CD14-positive monocyte (primary cell): Measurements from ENCODE around the gene MBNL2. TPM values are rescaled to one million over a fixed set of nuclear protein-coding genes. Genes with fewer than 3 reads are reported as not detected.

Experiments used
- DNase-seq, 3 donors: peaks; one replicate each; pipeline ENCODE4 v3.0.0-alpha.2; 2011 to 2022
- H2AFZ ChIP-seq: 2 replicates; pipeline ENCODE4 v1.6.0; 2012; ENCODE audit warnings: mild to moderate bottlenecking, low read depth, low read length, inconsistent platforms; ENCODE audit not compliant: insufficient read depth, poor library complexity, severe bottlenecking
- H3K27ac ChIP-seq, 2 donors: 1 replicate in 1 of 2; 2 replicates in 1 of 2; pipeline ENCODE4 v1.5.1; 2012 to 2013; ENCODE audit warnings: low read length in 2 of 2, control low read depth in 1 of 2, inconsistent platforms in 1 of 2, low read depth in 1 of 2, mild to moderate bottlenecking in 1 of 2
- H3K27me3 ChIP-seq, 2 donors: one replicate each; pipeline versions ENCODE4 v1.6.0 to v1.6.1; 2011 to 2013; ENCODE audit warnings: low read length in 2 of 2; ENCODE audit not compliant: control insufficient read depth in 2 of 2, insufficient read depth in 2 of 2
- H3K36me3 ChIP-seq, 2 donors: replicated peaks in 1 of 2; 1 replicate in 1 of 2; 2 replicates in 1 of 2; pipeline versions ENCODE4 v1.5.1 to v1.6.1; 2012 to 2013; ENCODE audit warnings: low read length in 2 of 2, control low read depth in 1 of 2, inconsistent platforms in 1 of 2, mild to moderate bottlenecking in 1 of 2; ENCODE audit not compliant: insufficient read depth in 2 of 2, control insufficient read depth in 1 of 2
- H3K4me1 ChIP-seq, 2 donors: 1 replicate in 1 of 2; 2 replicates in 1 of 2; pipeline versions ENCODE4 v1.5.1 to v1.6.1; 2012 to 2013; ENCODE audit warnings: low read length in 2 of 2, control low read depth in 1 of 2, inconsistent platforms in 1 of 2, mild to moderate bottlenecking in 1 of 2, moderate library complexity in 1 of 2; ENCODE audit not compliant: insufficient read depth in 2 of 2, control insufficient read depth in 1 of 2
- H3K4me2 ChIP-seq: replicated peaks from 2 replicates; pipeline ENCODE3; 2012; ENCODE audit warnings: low read length, moderate library complexity, mild to moderate bottlenecking; ENCODE audit not compliant: poor library complexity, severe bottlenecking; ENCODE audit errors: extremely low read depth
- H3K4me3 ChIP-seq, 3 experiments: fragments of 200-600 bp in 1 of 3; sonication (generic) in 1 of 3; replicated peaks in 1 of 3; 1 replicate in 2 of 3; 2 replicates in 1 of 3; pipeline ENCODE4 v1.5.1; 2011 to 2013; ENCODE audit warnings: low read length in 3 of 3, mild to moderate bottlenecking in 3 of 3, control low read depth in 2 of 3, low read depth in 2 of 3, inconsistent platforms in 1 of 3, moderate library complexity in 1 of 3
- H3K79me2 ChIP-seq: 2 replicates; pipeline ENCODE4 v1.6.0; 2012; ENCODE audit warnings: mild to moderate bottlenecking, control low read depth, inconsistent platforms, low read length, moderate library complexity; ENCODE audit not compliant: insufficient read depth
- H3K9ac ChIP-seq: 2 replicates; pipeline ENCODE4 v1.6.0; 2017; ENCODE audit warnings: low read length, mild to moderate bottlenecking; ENCODE audit not compliant: insufficient read depth, poor library complexity, severe bottlenecking
- H3K9me3 ChIP-seq, 2 donors: replicated peaks in 1 of 2; 1 replicate in 1 of 2; 2 replicates in 1 of 2; pipeline versions ENCODE4 v1.5.1 to v1.6.1; 2012 to 2013; ENCODE audit warnings: low read length in 2 of 2, control low read depth in 1 of 2; ENCODE audit not compliant: control insufficient read depth in 1 of 2, insufficient read depth in 1 of 2
- H4K20me1 ChIP-seq: 2 replicates; pipeline ENCODE4 v1.6.0; 2012; ENCODE audit warnings: mild to moderate bottlenecking, low read length, control low read depth, moderate library complexity; ENCODE audit not compliant: insufficient read depth
- H3K27ac Mint-ChIP-seq, 7 donors: one replicate each; pipeline ENCODE4 v1.8.0; 2020; ENCODE audit warnings: mild to moderate bottlenecking in 7 of 7, mixed read lengths in 7 of 7, moderate library complexity in 6 of 7, inconsistent platforms in 2 of 7
- H3K27me3 Mint-ChIP-seq, 3 donors: one replicate each; pipeline ENCODE4 v1.8.0; 2021 to 2022; ENCODE audit warnings: low read depth in 3 of 3, mild to moderate bottlenecking in 3 of 3, mixed read lengths in 3 of 3, moderate library complexity in 3 of 3, inconsistent platforms in 1 of 3
- H3K36me3 Mint-ChIP-seq, 2 donors: one replicate each; pipeline ENCODE4 v1.8.0; 2020; ENCODE audit warnings: mixed read lengths in 2 of 2, inconsistent platforms in 1 of 2, mild to moderate bottlenecking in 1 of 2
- H3K4me1 Mint-ChIP-seq: one replicate; pipeline ENCODE4 v1.8.0; 2020; ENCODE audit warnings: mild to moderate bottlenecking, mixed read lengths
- H3K4me3 Mint-ChIP-seq, 2 donors: one replicate each; pipeline ENCODE4 v1.8.0; 2020; ENCODE audit warnings: mild to moderate bottlenecking in 2 of 2, mixed read lengths in 2 of 2, moderate library complexity in 1 of 2
- H3K9me3 Mint-ChIP-seq, 7 donors: one replicate each; pipeline ENCODE4 v1.8.0; 2020 to 2022; ENCODE audit warnings: mixed read lengths in 7 of 7, mild to moderate bottlenecking in 6 of 7, moderate library complexity in 6 of 7, inconsistent platforms in 2 of 7
- CTCF ChIP-seq: fragments of 200-600 bp; IDR thresholded peaks from one replicate; pipeline ENCODE4 v1.8.0; 2022; ENCODE audit warnings: antibody characterized with exemption, mild to moderate bottlenecking
- WGBS: methylation state at CpG from one replicate; pipeline ENCODE4 v1.1.5; 2013; ENCODE audit warnings: missing lambda C conversion rate; ENCODE audit not compliant: insufficient coverage; 5-methylcytosine and 5-hydroxymethylcytosine counted together
- intact Hi-C, 2 donors: fragments of 100-400 bp; cut with micrococcal nuclease; formaldehyde crosslinking; loops; one replicate each; pipeline versions ENCODE4 v1.15.0 to v1.15.1; 2023
- polyA plus RNA-seq, 3 donors: library from polyadenylated mRNA; depleted of rRNA in 1 of 3; unstranded in 2 of 3; stranded (reverse) in 1 of 3; fragments of 300-500 nt in 2 of 3; fragments of >200 nt in 1 of 3; fragmentation: Illumina TruSeq in 2 of 3; gene quantifications; 1 replicate in 2 of 3; 2 replicates in 1 of 3; pipeline ENCODE4 v1.2.3, GENCODE V29; 2012 to 2021

Gene MBNL2
- polyA plus RNA-seq, 3 donors: 8.5 to 15.5 (median 13.4) TPM

DNA sequence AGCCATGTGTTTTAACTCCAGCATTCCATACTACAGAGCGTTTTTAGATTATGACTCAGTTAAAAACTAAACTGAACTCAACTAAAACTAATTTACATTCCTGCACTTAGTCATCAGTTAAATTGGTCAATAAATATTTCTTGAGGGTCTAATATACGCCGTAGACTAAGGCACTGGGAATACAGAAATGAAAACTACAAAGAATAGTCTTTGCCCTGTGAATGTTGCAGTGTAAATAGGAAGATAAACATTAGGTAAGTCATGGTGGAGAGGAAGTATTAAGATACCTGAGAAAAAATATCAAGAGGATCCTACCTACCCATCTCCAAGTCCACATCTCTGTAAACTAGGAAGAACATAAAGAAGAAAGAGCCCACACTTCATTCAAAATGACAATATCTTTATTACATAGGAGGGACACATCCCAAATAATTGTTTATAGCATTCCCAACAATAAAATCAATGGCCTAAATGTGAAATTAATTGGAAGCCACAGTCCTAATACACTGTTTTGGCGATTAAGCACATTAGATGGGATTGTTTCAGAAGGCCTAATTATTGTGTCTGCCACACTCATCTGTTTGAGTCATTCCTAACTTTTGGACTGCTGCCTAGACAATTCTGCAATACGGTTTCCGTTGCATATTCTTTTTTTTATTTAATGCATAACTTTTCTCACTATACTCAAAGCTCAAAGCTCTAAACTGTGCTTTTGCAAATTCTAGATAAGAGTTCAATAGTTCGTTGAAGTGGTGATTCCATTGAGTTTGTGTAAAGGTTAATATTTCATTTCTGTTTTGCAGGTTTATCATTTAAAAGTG is 52.9 kb downstream of the MBNL2 start:
- no peak overlapping the region for H3K27ac Mint-ChIP-seq
- peaks cover 29% of the 10 kb centered on the region for H3K79me2 ChIP-seq
- H3K27ac ChIP-seq: no peak overlapping the region

More for the DNA sequence above, 52.9 kb downstream of the MBNL2 start:
- H3K4me1 ChIP-seq: no peaks in the 10 kb centered on the region
- TF ChIP-seq CTCF: no peak
- peaks cover 20 to 32% of the 10 kb centered on the region in 2 donors for H3K36me3 ChIP-seq
- no peak overlapping the region for H2AFZ ChIP-seq
- no peak overlapping the region for H3K4me3 Mint-ChIP-seq
- H3K9me3 Mint-ChIP-seq: peaks cover 0 to 3% (median 0%) of the 10 kb centered on the region in 7 donors
- no peaks in the 10 kb centered on the region for H3K27me3 Mint-ChIP-seq
- H4K20me1 ChIP-seq: peaks cover 64% of the 10 kb centered on the region
- intact Hi-C loops: no loop called here
- peaks cover 23 to 26% of the 10 kb centered on the region in 2 donors for H3K36me3 Mint-ChIP-seq
- H3K9me3 ChIP-seq: no peaks in the 10 kb centered on the region
- no peak overlapping the region for H3K4me2 ChIP-seq
- WGBS: no CpG with 5 or more reads among the region's 7 CpGs
- no peaks in the 10 kb centered on the region for H3K27me3 ChIP-seq
- no peak overlapping the region for H3K4me3 ChIP-seq
- no peak overlapping the region for H3K9ac ChIP-seq
- no peak for DNase-seq
- no peaks in the 10 kb centered on the region for H3K4me1 Mint-ChIP-seq
